CD4-positive, alpha-beta T cell treated with Interleukin-4 for 1 hour (primary cell): Measurements from ENCODE around the gene LCLAT1.

ENCODE experiments used
- DNase-seq, 2 donors: peaks; one replicate each; pipeline ENCODE4 v3.0.0-alpha.2; 2020 to 2022

Gene LCLAT1

GRCh38 chr2:30680121-30680520 is 233.1 kb downstream of the LCLAT1 start:
- DNase-seq, result no peak

- DNase-seq, result no peak
Measured at GRCh38 chr2:30681022-30681421, 234.0 kb downstream of the LCLAT1 start.

DNA sequence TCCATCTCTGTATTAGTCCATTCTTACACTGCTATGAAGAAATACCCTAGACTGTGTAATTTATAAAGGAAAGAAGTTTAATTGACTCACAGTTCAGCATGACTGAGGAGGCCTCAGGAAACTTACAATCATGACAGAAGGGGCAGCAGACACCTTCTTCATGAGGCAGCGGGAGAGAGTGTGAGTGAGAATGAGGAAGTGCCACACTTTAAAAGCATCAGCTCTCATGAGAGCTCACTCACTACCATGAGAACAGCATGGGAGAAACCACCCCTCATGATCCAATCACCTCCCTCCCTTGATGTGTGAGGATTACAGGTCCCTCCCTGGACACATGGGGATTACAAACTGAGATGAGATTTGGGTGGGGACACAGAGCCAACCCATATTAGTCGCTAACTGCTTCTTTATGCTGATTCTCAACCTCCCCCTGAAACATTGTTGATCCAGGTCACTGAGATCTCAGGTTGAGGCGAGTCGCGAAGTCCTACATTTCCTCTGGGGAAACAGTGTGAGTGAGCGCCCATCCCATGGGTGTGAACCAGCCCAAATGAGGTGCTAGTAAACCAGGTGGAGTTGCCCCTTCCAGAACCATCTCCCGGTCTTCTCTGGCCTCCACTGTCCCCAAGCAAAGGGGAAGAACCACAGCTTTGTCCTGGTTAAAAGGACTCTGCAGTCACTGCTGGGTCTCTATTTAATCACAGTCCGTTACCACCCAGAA is 236.3 kb downstream of the LCLAT1 start:
- DNase-seq, result peak in 1 of 2 donors; percentile 34

- no peak for DNase-seq
Measured at GRCh38 chr2:30684026-30684425, 237.0 kb downstream of the LCLAT1 start.

GRCh38 chr2:30684516-30684915 is 237.5 kb downstream of the LCLAT1 start:
- no peak for DNase-seq

GRCh38 chr2:30684996-30685395 is 237.9 kb downstream of the LCLAT1 start:
- DNase-seq, result no peak

DNA sequence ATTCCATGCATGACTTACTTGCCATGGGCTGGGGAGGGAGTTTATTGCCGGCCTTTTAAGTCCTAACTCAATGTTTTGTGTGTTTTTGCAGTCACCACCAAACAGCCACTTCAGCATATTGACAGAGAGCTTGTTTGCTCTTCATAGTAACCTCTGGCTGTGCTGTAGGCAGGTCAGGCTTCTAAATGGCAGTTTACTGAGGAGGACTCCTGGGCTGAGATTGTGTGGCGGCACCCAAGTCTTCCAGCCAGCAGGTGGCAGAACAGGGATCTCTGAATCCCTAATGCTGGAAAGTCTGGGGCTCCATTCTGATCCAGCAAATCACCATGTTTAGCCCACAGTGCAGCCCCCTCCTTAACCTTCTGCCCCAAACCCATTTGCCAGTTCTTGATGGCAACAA is 239.0 kb downstream of the LCLAT1 start:
- DNase-seq, result no peak

DNA sequence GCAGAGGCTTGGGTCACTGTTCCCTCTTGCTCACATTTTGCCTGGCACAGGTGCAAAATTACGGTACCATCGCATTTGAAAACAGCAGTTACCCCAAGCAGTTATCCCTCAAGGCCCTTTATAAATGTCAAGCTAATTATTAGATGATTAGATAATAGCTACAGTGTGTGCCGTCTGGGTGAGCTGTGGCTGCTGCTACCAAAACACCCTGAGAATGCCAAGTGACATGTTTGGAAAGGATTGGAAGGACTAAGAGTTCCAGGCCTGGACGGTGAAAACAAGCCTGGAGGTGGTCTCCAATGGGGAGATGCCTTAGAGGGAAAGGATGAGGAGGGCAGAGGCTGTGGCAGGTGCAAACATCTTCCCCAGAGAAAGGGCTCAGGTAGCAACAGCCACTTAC is 239.6 kb downstream of the LCLAT1 start:
- no peak for DNase-seq

- DNase-seq, result no peak
Measured at GRCh38 chr2:30688956-30689401, 241.9 kb downstream of the LCLAT1 start.

DNA sequence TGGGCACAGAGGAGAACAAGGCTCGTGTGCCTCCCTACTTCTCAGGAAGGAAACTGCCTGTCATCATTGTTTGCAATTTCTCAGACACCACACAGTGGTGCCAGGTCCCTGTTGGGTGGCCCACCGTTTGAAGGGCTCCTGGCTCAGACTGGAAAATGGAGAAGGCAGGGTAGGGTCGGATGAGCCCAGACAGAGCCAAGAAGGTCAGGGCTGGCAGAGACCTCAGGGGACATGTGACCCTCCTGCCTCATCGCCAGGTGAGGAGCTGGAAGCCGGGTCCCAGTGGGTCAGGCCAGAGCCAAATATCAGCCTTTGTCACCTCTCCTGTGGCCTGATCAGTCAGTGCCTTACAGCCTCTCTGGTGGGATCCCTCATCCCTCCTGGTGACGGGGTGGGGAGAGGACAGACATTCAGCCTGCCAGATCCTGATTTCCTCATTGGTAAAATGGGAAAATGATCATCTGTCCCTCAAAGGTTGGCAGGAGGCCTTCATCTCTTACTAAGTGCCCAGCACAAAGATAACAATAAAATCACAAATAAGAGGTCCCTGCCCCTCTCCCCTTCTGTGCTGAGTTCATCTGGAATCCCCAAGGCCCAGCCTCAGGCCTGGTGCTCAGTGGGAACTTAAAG is 242.6 kb downstream of the LCLAT1 start:
- DNase-seq, result no peak

- DNase-seq, result no peak
Measured at GRCh38 chr2:30690126-30690561, 243.1 kb downstream of the LCLAT1 start.

- DNase-seq, result no peak
Measured at GRCh38 chr2:30691091-30691947, 244.3 kb downstream of the LCLAT1 start.

GRCh38 chr2:30691948-30692828 is 245.1 kb downstream of the LCLAT1 start:
- DNase-seq, result no peak

GRCh38 chr2:30692829-30693275 is 245.8 kb downstream of the LCLAT1 start:
- no peak for DNase-seq
